GM12878 (cell line): ENCODE data around the gene NAT9.

Source experiments
- EZH2 ChIP-seq: IDR thresholded peaks from 2 replicates; pipeline ENCODE4 v1.6.1; 2012; ENCODE audit warnings: low read depth, mild to moderate bottlenecking, control low read depth, inconsistent platforms, low read length, borderline replicate concordance; ENCODE audit not compliant: control insufficient read depth
- FOXK2 ChIP-seq: fragments of 450-650 bp; IDR thresholded peaks from 2 replicates; pipeline ENCODE4 v1.6.1; 2017; ENCODE audit warnings: mild to moderate bottlenecking, moderate library complexity
- JUNB ChIP-seq: IDR thresholded peaks from 2 replicates; pipeline ENCODE4 v1.6.1; 2016; ENCODE audit warnings: antibody characterized with exemption, mild to moderate bottlenecking
- MTA3 ChIP-seq: IDR thresholded peaks from 2 replicates; pipeline ENCODE4 v1.6.1; 2012; ENCODE audit warnings: low read length, inconsistent platforms, borderline replicate concordance
- NBN ChIP-seq: fragments of 450-650 bp; IDR thresholded peaks from 2 replicates; pipeline ENCODE4 v1.6.1; 2016
- POLR2A ChIP-seq: IDR thresholded peaks from 2 replicates; pipeline ENCODE4 v1.6.1; 2011; ENCODE audit warnings: low read depth, mild to moderate bottlenecking, low read length
- RAD21 ChIP-seq: IDR thresholded peaks from 2 replicates; pipeline ENCODE4 v1.6.1; 2011; ENCODE audit warnings: mild to moderate bottlenecking, low read depth, low read length, moderate library complexity; ENCODE audit not compliant: insufficient read depth
- TARDBP ChIP-seq: IDR thresholded peaks from 2 replicates; pipeline ENCODE4 v1.6.1; 2016; ENCODE audit warnings: borderline replicate concordance
- WRNIP1 ChIP-seq: IDR thresholded peaks from 2 replicates; pipeline ENCODE4 v1.6.1; 2011; ENCODE audit warnings: low read depth, low read length, improper control_type of control experiment, borderline replicate concordance
- ZNF207 ChIP-seq: fragments of 450-650 bp; IDR thresholded peaks from 2 replicates; pipeline ENCODE4 v1.6.1; 2014; ENCODE audit warnings: antibody characterized with exemption, mild to moderate bottlenecking, borderline replicate concordance
- ZNF274 ChIP-seq: IDR thresholded peaks from one replicate; pipeline ENCODE4 v1.8.0; 2011; ENCODE audit not compliant: insufficient read length, insufficient read depth
- TF ChIP-seq, protein P1 (sequence below), 3 experiments: IDR thresholded peaks in 2 of 3; conservative IDR thresholded peaks in 1 of 3; 2 replicates each; pipeline ENCODE4 v1.5.1; 2011; ENCODE audit warnings: low read depth in 3 of 3, low read length in 3 of 3, mild to moderate bottlenecking in 3 of 3, control low read depth in 2 of 3, moderate library complexity in 2 of 3, inconsistent platforms in 1 of 3, mixed read lengths in 1 of 3; ENCODE audit not compliant: control insufficient read depth in 2 of 3, insufficient read depth in 1 of 3; ENCODE audit errors: extremely low read depth in 1 of 3

DNA sequence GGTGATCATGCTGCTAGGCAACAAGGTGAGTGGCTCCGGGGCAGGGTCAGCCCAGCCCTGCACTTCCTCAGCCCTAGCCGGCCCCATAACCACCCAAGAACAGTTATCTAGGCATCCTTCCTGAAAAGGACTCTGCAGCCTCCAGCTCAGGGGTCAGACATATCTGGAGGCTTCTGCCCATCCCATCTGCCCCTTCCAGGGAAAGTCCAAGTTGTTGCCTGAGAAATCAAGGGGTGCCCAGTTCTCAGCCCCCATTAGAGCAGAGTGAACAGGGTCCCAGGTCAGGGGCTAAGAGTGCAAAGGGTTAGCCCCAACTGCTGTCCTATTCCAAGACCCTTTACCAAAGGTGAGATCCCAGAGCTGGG is 31.8 kb downstream of the NAT9 start:
- TF ChIP-seq FOXK2 = no peak
- TF ChIP-seq JUNB = no peak
- TF ChIP-seq RAD21 = no peak
- TF ChIP-seq EZH2 = no peak
- TF ChIP-seq WRNIP1 = no peak
- TF ChIP-seq, protein P1, sequence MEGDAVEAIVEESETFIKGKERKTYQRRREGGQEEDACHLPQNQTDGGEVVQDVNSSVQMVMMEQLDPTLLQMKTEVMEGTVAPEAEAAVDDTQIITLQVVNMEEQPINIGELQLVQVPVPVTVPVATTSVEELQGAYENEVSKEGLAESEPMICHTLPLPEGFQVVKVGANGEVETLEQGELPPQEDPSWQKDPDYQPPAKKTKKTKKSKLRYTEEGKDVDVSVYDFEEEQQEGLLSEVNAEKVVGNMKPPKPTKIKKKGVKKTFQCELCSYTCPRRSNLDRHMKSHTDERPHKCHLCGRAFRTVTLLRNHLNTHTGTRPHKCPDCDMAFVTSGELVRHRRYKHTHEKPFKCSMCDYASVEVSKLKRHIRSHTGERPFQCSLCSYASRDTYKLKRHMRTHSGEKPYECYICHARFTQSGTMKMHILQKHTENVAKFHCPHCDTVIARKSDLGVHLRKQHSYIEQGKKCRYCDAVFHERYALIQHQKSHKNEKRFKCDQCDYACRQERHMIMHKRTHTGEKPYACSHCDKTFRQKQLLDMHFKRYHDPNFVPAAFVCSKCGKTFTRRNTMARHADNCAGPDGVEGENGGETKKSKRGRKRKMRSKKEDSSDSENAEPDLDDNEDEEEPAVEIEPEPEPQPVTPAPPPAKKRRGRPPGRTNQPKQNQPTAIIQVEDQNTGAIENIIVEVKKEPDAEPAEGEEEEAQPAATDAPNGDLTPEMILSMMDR (IDR thresholded peaks at IDR 0.05 in 2 of 3, conservative IDR thresholded peaks at IDR 0.05 in 1 of 3; ENCODE audit: control insufficient read depth in 2 of 3, extremely low read depth in 1 of 3, insufficient read depth in 1 of 3, low read depth in 3 of 3, low read length in 3 of 3) = no peak
- TF ChIP-seq TARDBP = no peak
- no peak for TF ChIP-seq POLR2A
- TF ChIP-seq ZNF207 = 0 out of 2 replicates have a peak, but pooled peaks have one; percentile 37
- TF ChIP-seq ZNF274 = no peak
- TF ChIP-seq MTA3 = no peak
- no peak; the same call in 1 of the 2 replicates for TF ChIP-seq NBN
